GM19240 (cell line): ENCODE results near the gene IGF2BP2.
"Not testable (repeated sequence)": the region's sequence is repeated elsewhere in the genome, so short reads cannot be mapped to it uniquely, and the experiment has no call there.

Source experiments
- DNase-seq: peaks from one replicate; pipeline ENCODE4 v3.0.0; 2011; ENCODE audit warnings: low spot score; ENCODE audit not compliant: insufficient read length

The IGF2BP2 gene

DNA sequence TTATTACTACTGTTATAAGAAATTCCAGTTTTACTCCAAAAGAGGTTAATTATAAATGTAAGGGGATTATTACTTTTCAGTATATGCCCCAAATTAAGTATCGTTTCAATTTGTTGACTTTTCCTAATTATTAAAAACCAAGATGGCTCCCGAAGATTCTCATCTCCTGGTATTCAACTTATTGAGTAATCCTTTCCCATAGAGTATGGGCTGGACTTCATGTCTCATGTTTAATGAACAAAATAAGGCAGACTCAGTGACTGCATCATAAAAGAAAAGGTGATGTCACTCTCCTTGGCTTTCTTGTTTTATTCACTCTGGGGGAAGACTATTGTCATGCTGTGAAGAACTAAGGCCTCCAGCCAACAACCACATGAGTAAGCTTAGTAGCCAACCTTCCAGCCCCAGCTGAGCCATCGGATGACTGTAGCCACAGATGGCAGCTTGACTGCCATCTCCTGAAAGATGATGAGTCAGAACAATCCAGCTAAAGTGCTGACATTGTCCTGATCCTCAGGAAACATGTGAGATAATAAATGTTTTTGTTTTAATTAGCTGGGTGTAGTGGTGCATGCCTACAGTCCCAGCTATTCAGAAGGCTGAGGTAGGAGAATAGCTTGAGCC lies 17.3 kb downstream of the IGF2BP2 start:
- DNase-seq, result no peak

DNA sequence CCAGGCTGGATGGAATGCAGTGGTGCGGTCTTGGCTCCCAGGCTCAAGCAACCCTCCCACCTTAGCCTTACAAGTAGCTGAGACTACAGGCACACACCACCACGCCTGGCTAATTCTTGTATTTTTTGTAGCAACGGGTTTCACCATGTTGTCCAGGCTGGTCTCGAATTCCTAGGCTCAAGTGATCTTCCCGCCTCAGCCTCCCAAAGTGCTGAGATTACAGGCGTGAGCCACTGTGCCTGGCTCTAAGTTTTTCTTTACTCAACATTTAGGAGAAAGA lies 26.1 kb downstream of the IGF2BP2 start:
- not testable (repeated sequence) for DNase-seq

DNA sequence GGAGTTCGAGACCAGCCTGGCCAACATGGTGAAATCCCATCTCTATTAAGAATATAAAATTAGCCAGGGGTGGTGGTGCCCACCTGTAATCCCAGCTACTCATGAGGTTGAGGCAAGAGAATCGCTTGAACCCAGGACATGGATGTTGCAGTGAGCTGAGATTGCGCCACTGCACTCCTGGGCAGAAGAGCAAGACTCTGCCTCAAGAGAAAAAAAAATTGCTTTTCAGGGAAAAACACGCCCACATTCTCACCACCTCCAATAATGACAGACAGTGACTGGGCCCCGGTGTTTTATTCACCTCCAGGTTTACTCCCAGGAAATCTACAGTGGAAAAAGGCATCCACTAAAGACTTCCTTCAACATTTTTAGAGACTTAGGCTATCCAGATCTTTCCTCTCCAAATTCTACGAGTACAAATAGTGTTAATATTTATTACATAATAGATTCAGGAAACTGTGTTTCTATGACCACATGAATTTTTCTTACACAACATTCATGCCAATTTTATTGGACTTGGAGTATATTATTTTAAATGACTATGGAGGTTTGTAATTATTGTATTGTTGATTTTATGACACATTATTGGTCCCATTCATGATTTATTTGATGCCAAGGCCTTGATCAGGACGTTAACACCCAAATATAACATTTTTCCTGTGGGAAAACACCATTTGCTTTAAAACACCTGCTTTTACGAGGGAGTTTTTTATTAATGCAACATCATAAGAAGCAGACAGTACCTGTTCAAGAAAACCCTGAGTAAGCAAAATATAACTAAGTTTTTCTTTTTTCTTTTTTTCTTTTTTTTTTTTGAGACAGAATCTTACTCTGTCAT lies 26.6 kb downstream of the IGF2BP2 start:
- DNase-seq, result no peak

DNA sequence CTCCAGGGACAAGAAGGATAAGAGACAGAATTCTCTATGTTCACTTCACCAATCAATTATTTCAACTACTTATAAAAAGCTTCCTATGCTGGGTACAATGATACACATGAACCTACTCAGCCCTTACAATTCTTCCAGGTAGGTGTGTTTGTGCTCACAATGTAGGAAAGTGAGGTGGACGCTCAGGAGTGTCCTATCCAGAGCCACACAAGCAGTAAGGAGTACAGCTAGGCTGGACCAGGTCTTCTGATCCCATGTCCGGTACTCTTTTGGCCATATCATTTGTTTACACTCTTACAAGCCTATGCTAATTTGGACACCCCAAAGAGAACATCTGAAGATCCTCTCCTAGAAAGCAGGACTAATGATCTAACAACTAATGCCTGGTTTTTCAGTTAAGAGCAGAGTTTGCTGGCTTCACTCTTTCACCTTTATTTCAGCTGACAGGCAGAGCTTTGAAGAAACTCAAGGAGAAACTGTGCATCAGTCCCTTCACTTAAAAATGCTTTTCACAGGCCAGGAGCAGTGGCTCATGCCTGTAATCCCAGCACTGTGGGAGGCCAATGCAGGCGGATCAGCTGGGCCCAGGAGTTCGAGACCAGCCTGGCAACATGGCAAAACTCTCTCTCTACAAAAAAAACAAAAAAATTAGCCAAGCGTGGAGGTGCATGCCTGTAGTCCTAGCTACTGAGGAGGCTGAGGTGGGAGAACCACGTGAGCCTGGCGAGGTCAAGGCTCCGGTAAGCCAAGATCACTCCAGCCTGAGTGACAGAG lies 27.5 kb downstream of the IGF2BP2 start:
- DNase-seq, result no peak

DNA sequence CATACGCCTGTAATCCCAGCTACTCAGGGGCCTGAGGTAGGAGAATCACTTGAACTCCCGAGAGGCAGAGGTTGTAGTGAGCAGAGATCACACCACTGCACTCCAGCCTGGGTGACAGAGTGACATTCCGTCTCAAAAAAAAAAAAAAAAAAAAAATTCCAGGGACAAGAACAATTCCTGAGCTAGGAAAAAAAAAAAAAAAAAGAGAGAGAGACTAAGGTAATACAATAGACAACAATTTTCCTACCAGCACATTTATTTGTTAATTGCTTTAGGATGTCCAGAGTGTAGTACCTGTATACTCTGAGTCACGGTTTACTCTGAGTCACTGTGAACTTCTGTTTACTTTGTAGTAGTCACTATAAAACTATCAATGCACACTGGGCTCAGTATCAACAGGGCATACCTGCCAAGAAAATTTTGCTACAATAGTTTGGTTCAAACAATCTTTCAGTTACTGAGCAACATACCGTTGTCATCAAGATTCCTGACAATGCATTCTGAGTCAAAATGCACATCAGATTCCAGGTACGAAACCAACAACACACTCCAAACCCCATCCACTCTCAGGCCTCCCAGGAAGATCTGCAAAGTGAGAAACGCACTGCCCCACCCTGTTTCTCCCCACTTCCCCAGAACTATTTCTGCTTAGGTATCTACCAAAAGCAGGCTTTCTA lies 28.3 kb downstream of the IGF2BP2 start:
- no peak for DNase-seq

DNA sequence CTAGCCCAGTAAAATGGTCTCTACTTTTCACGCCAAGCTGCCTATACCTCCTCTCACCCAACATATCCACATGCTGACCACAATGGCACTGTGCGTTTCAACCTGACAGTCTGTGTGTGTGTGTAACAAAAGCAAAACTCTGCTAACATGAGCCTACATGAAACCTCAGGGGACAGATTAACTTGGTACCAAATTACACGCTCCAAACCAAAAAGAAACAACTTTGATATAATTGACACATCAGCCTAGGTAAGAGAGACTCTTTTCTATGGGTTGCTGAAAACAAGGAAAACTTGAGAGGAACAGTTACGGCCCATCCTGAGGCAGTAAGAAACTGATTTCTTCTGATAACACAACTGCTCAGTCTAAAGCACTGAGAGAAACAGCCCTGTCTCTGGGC lies 31.5 kb downstream of the IGF2BP2 start:
- DNase-seq, result no peak

DNA sequence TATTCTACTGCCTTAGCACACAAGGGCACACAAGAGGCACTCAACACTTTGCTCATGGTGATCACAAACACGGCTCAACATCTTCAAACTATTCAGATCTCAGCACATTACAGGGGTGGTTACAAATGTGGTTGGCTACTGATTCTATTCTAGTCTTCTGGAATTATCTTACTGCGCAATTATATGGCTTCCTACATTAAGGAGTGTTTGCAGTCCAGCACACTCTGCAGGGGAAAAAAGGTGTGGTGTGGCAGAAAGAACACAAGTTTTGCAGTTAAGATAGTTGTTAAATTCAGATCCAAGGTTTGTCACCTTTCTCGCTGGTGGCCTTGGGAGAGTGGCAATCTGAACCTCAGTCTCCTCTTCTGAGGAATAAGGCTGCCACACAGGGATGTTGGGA lies 31.9 kb downstream of the IGF2BP2 start:
- DNase-seq, result no peak

DNA sequence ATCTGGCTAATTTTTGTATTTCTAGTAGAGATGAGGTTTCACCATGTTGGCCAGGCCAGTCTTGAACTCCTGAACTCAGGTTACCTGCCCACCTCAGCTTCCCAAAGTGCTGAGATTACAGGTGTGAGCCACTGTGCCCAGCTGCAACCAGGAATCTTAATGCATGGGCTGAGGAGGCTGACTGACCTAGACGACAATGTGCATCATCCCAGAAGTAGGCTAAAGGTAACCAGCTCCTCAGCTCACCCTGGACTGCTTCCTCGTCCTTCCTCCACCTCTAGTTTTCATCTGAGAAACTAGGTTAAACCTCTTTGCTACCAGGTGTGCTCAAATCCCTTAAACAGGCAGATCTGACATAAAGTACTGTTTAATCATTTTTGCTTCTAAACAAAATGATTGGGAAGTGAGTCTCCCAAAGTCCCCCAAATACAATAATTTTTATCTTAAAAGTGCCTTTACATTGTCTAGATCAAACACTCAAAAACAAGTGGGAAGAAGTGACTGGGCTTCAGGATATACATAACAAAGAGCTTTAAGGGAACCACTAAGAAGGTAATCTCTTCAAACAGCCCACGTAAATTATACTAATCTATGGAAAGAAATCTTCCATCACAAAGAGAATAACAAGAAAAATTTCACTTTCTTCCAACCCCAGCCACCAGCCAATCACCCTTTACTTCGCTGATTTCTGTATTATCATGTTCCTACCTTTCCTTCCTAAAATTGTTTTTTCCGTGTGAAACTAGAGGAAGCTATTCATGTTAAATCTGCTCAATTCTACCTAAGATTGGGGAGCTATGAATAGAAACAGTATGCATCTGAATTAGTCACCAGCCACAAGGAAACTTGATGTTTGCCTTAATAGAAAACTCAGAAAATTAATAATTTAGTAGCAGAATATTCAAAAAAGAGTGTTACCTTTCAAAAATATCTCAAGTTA lies 34.7 kb downstream of the IGF2BP2 start:
- no peak for DNase-seq

DNA sequence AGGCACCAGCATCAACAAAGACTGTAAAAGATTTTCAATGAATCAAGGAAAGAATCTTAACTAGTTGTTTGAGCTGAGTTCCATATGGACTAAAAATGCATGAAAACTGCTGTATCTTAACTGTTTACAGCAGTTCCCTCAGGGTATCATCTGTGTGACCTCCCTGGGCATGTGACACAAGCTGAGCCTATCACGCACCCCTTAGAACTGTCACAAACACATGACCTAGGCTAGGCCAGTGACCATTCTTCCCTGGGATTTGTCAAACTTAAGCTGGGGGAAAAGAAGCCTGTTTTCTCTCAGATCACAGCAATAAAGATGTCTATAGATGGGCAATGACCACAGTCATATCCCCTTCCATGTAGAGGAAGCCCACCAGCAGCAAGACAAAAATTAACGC lies 35.7 kb downstream of the IGF2BP2 start:
- no peak for DNase-seq

DNA sequence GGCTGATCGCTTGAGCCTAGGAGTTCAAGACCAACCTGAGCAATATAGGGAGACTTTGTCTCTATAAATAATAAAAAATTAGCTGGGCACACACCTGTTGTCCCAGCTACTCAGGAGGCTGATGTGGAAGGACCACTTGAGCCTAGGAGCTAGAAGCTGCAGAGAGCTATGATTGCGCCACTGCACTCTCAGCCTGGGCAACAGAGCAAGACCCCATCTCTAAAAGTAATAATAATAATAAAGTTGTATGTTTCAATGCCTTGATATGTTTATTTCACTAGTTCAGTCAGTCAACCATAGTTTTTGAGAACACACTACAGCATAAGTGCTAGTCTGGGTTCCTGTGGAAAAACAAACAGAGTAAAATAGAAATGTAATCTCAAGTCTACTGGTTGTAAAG lies 36.5 kb downstream of the IGF2BP2 start:
- no peak for DNase-seq

DNA sequence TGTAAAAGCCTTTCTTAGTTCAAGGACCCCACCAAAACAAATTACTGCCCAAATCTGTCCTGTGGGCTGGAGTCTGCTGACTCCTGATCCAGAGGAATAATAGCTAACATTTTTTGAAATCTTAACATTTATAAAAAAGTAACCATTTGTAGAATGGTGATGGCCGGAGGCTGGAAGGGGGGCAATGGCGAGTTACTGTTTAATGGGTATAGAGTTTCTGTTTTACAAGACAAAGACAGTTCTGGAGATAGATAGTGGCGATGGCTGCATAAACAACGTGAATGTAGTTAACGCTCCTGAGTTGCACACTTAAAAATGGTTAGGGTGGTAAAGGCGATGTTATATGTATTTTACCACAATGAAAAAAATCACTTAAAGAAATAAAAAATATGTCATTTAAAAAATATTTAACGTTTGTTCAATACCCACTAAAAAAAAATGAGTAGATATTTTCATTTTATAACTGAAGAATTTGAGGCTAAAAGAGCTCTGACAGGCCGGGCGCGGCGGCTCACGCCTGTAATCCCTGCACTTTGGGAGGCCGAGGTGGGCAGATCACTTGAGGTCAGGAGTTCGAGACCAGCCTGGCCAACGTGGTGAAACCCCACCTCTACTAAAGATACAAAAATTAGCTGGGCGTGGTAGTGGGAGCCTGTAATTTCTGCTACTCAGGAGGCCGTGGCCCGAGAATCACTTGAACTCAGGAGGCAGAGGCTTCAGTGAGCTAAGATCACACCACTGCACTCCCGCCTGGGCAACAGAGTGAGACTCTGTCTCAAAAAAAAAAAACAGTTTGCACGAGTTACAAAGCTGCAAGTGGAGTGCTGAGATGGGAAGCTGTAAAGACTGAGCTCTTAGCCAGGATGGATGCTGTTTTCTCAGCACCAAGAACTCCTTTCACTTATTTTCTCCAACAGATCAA lies 37.6 kb downstream of the IGF2BP2 start:
- no peak for DNase-seq

DNA sequence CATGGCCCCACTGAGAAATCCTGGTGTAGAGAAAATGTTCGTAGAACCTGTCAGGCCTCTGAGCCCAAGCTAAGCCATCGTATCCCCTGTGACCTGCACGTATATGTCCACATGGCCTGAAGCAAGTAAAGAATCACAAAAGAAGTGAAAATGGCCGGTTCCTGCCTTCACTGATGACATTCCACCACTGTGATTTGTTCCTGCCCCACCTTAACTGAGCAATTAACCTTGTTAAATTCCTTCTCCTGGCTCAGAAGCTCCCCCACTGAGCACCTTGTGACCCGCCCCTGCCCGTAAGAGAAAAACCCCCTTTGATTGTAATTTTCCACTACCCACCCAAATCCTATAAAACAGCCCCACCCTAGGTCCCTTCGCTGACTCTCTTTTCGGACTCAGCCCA lies 38.6 kb downstream of the IGF2BP2 start:
- not testable (repeated sequence) for DNase-seq

DNA sequence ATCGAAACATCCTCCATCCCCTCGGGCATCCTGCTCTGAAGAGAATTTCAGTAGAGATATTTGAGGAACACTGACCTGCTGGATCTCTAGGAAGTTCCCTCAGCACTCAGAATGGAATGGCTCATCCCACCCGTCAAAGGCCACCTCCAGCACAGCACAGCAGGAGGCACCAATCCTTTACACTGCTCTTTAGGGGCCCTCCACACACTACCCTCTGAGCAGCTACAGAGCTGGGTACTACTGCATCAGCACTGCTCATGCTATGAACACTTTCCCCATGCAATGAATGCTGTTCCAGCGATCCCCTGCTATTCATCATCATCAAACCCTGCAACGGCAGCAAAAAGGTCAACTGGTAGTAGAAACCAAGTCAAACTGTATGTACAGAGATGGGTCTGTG lies 40.5 kb downstream of the IGF2BP2 start:
- DNase-seq, result no peak

DNA sequence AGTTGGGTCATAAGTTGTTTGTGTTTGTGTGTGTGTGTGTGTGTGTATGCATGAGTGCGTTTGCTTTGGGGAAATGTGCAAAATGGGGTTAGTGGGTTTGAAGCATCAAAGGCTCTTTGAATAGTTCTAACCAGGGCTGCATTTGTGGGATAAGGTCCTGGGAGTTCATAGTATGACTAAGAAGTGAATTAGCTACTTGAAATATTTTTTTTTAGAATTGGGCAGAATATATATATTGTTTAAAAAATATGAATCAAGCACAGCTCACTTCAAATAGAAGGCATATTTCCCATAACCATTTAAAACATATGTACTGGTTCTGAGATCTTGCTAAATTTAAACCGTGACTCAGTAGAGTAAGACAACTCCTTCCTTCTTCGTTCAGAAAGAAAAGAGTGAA lies 43.1 kb downstream of the IGF2BP2 start:
- no peak for DNase-seq

DNA sequence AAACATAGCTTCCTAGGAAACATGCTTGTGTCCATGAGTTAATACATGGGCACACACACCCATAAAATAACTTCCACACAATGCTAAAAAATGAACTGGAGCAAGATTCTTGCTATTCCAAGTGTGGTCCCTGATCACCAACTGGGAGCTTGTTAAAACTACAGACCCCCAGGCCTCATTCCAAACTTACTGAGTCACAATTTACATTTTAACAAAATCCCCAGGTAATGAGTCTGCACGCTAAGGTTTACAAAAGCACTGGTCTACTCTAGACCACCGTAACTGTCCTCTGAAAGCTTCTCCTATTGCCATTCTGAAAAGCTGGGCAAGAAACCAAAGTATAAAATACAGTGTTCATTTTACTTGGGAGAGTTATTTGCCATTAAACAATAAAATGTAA lies 45.4 kb downstream of the IGF2BP2 start:
- no peak for DNase-seq

DNA sequence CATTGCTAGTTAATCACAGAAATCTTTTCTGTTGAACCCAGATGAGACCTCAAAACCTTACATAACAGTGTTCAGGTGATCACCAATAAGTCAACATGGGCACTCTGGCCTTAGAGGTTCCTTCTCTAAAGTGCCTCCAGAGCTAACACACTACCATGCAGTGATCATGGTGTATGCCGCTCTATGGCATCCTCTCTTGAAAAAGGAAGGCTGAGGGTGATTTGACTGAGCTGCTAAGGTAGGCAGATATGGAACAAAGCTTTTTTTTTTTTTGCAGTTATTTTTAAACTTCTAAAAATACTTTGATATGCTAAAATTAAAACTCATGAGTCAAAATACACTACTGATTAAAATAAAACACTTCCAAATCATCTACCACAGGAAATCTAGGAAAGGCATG lies 46.0 kb downstream of the IGF2BP2 start:
- no peak for DNase-seq

DNA sequence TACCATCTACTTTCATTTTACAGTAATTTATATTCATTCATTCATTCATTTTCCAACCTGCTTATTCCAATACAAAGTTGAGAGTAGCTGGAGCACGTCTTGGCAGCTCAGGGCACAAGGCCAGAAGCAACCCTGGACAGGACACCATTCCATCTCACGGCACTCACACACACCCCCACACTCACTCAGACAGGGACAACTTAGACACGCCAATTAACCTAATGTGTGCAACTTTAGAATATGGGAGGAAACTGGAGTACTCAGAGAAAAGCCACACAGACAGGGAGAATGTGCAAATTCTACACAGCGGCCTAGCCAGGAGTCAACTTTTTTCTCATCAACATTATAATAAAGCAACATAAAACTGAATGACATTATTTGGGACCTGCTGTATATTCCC lies 46.7 kb downstream of the IGF2BP2 start:
- DNase-seq, result no peak

DNA sequence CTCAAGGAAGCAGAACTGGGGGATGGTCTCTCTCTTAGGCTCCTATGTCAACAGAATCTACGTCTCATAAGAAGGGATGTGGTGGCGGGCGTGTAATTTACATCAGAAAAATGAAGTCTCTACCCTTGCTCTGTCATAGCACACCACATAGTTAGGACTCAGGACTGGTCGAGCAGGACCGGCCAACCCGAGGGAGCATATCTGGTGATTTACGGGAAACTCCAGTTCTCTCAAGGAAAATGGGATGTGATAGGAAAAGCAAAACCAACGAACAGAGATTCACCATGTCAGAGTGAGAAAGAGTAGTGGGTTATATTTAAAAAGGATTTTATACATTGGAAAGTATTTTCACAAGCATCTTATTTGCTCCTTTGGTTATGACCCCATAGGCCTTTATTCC lies 54.7 kb downstream of the IGF2BP2 start:
- no peak for DNase-seq

DNA sequence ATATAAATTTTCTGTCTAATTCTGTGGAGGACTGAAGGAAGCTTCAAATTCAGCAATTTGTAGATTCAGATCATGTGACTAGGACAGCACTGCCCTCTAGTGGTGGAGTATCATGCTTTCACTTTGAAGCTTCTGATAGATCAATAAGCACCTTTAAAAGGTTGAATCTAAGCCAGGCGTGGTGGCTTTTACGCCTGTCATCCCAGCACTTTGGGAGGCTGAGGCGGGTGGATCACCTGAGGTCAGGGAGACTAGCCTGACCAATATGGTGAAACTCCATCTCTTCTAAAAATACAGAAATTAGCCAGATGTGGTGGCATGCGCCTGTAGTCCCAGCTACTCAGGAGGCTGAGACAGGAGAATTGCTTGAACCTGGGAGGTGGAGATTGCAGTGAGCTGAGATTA lies 56.3 kb downstream of the IGF2BP2 start:
- not testable (repeated sequence) for DNase-seq
